ENCODE results near the gene BANF2. TPM values are rescaled to one million over a fixed set of nuclear protein-coding genes. Genes with fewer than 3 reads are reported as not detected.
A peak's percentile ranks its signal among the peaks of the same experiment; 100 is the strongest.

Gene BANF2
- total and polyA plus RNA-seq, 2 of the 13 experiments (the other 11 are each of a cell fraction or from before 2014, with no cell fraction given) = 0.35 TPM; not detected in 1

- no peak for TF ChIP-seq ZNF354B (CRISPR knock-in tag; IDR thresholded peaks at IDR 0.05)
- no peak for TF ChIP-seq ARID5B (CRISPR knock-in tag; IDR thresholded peaks at IDR 0.05)
- TF ChIP-seq REXO4 (CRISPR knock-in tag; IDR thresholded peaks at IDR 0.05; ENCODE audit: borderline replicate concordance) = no peak
- no peak for TF ChIP-seq PRDM10 (CRISPR knock-in tag; IDR thresholded peaks at IDR 0.05; ENCODE audit: low read depth)
- no peak for TF ChIP-seq CC2D1A (CRISPR knock-in tag; IDR thresholded peaks at IDR 0.05)
- TF ChIP-seq ZFY (CRISPR knock-in tag; IDR thresholded peaks at IDR 0.05) = no peak
- no peak for TF ChIP-seq ZNF280B (CRISPR knock-in tag; IDR thresholded peaks at IDR 0.05; ENCODE audit: borderline replicate concordance)
- no peak for TF ChIP-seq FOXA1 (IDR thresholded peaks at IDR 0.05)
- TF ChIP-seq FOXA1 (CRISPR knock-in tag; IDR thresholded peaks at IDR 0.05) = peak; percentile 62; the same call in 1 of the 2 replicates
- TF ChIP-seq ZNF496 (CRISPR knock-in tag; IDR thresholded peaks at IDR 0.05; ENCODE audit: insufficient replicate concordance) = no peak
- no peak for TF ChIP-seq ATF2 (CRISPR knock-in tag; IDR thresholded peaks at IDR 0.05)
- no peak for TF ChIP-seq MLXIP (CRISPR knock-in tag; IDR thresholded peaks at IDR 0.05; ENCODE audit: borderline replicate concordance)
- TF ChIP-seq RBFOX2 (IDR thresholded peaks at IDR 0.05; ENCODE audit: low read depth, low read length) = no peak
- no peak for TF ChIP-seq ZNF414 (CRISPR knock-in tag; IDR thresholded peaks at IDR 0.05)
Observed at GRCh38 chr20:17708675-17709360, 9.1 kb downstream of the BANF2 start (continued).

Measured in HepG2 (cell line).